Thyroid gland (tissue), 4 donors: ENCODE results near the gene SPART.
A peak's percentile ranks its signal among the peaks of the same experiment; 100 is the strongest.

Experiments used
- POLR2A ChIP-seq, 2 donors: fragments of 450-650 bp; IDR thresholded peaks; one replicate each; pipeline ENCODE4 v1.6.1; 2017; ENCODE audit warnings: antibody characterized with exemption in 2 of 2, mild to moderate bottlenecking in 2 of 2, moderate library complexity in 1 of 2
- TF ChIP-seq, protein P1 (sequence below), 6 experiments: fragments of 200-600 bp in 3 of 6; fragments of 450-650 bp in 3 of 6; sonication (generic) in 3 of 6; IDR thresholded peaks; one replicate each; pipeline ENCODE4 v1.5.1; 2016 to 2019; ENCODE audit warnings: antibody characterized with exemption in 6 of 6, mild to moderate bottlenecking in 2 of 6, inconsistent platforms in 1 of 6, moderate library complexity in 1 of 6

- TF ChIP-seq, protein P1, sequence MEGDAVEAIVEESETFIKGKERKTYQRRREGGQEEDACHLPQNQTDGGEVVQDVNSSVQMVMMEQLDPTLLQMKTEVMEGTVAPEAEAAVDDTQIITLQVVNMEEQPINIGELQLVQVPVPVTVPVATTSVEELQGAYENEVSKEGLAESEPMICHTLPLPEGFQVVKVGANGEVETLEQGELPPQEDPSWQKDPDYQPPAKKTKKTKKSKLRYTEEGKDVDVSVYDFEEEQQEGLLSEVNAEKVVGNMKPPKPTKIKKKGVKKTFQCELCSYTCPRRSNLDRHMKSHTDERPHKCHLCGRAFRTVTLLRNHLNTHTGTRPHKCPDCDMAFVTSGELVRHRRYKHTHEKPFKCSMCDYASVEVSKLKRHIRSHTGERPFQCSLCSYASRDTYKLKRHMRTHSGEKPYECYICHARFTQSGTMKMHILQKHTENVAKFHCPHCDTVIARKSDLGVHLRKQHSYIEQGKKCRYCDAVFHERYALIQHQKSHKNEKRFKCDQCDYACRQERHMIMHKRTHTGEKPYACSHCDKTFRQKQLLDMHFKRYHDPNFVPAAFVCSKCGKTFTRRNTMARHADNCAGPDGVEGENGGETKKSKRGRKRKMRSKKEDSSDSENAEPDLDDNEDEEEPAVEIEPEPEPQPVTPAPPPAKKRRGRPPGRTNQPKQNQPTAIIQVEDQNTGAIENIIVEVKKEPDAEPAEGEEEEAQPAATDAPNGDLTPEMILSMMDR (IDR thresholded peaks at IDR 0.05), result peak; percentile 86 to 96 (median 95)
- peak in 1 of 2 donors; percentile 78 for TF ChIP-seq POLR2A (IDR thresholded peaks at IDR 0.05)
These were observed at the start of gene SPART for GRCh38 chr13:36346222-36347083.
